Effector memory CD8-positive, alpha-beta T cell (primary cell): ENCODE measurements around the gene UBE2QL1.

Experiments used
- ATAC-seq: fragments of 150-1000 bp; cut with Tn5 transposase; replicated peaks from 2 replicates; pipeline ENCODE4 v1.10.0; 2021; ENCODE audit warnings: mild to moderate bottlenecking, moderate library complexity
- DNase-seq, 3 experiments: peaks; one replicate each; pipeline ENCODE4 v3.0.0; 2021
- H3K27ac Mint-ChIP-seq, 2 donors: one replicate each; pipeline ENCODE4 v1.8.0; 2022; ENCODE audit warnings: mild to moderate bottlenecking in 2 of 2, mixed read lengths in 2 of 2, moderate library complexity in 2 of 2
- H3K27me3 Mint-ChIP-seq, 2 donors: one replicate each; pipeline ENCODE4 v1.8.0; 2022; ENCODE audit warnings: mixed read lengths in 2 of 2
- H3K36me3 Mint-ChIP-seq: one replicate; pipeline ENCODE4 v1.8.0; 2022; ENCODE audit warnings: mild to moderate bottlenecking, moderate library complexity, mixed read lengths; ENCODE audit not compliant: insufficient read depth
- H3K4me1 Mint-ChIP-seq, 2 donors: one replicate each; pipeline ENCODE4 v1.8.0; 2022; ENCODE audit warnings: low read depth in 2 of 2, mixed read lengths in 2 of 2
- H3K4me3 Mint-ChIP-seq, 2 donors: one replicate each; pipeline ENCODE4 v1.8.0; 2022; ENCODE audit warnings: mild to moderate bottlenecking in 2 of 2, mixed read lengths in 2 of 2, moderate library complexity in 2 of 2
- H3K9me3 Mint-ChIP-seq, 2 donors: one replicate each; pipeline ENCODE4 v1.8.0; 2022; ENCODE audit warnings: mixed read lengths in 2 of 2

Gene UBE2QL1

DNA sequence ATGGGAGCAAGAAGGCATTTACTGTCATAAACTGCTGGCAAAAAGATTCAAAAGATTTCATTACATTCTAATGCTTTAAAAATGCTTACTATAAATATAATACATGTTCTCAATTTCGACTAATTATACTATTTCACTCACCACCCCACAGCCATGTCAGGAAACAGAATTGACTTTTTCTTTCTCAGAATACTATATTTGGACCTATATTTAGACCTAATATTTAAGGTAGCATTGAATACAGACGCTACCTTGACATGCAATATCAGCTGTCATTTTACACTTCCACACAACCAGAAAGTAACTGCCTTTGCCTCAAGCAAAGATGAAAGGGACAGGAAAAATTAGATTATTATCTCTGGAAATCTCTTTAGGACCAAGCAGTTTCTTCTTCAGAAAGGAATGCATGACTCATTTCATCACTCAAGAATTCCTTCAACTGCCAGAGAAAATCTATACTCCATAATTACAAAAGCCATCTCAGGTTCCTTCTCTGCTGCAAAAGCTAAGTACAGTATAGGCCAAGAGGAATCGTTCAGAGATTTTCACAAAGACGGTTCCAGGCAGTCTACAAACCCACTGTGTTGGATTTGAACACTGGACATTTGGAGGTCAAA lies 11.8 kb upstream of the UBE2QL1 start:
- no peak overlapping the region for H3K27ac Mint-ChIP-seq
- no peaks in the 10 kb centered on the region for H3K9me3 Mint-ChIP-seq
- ATAC-seq (no peak), DNase-seq (no peak)
- H3K27me3 Mint-ChIP-seq, result peaks cover 33 to 75% of the 10 kb centered on the region in 2 donors
- H3K4me3 Mint-ChIP-seq, result no peak overlapping the region
- no peaks in the 10 kb centered on the region for H3K4me1 Mint-ChIP-seq
- no peaks in the 10 kb centered on the region for H3K36me3 Mint-ChIP-seq

DNA sequence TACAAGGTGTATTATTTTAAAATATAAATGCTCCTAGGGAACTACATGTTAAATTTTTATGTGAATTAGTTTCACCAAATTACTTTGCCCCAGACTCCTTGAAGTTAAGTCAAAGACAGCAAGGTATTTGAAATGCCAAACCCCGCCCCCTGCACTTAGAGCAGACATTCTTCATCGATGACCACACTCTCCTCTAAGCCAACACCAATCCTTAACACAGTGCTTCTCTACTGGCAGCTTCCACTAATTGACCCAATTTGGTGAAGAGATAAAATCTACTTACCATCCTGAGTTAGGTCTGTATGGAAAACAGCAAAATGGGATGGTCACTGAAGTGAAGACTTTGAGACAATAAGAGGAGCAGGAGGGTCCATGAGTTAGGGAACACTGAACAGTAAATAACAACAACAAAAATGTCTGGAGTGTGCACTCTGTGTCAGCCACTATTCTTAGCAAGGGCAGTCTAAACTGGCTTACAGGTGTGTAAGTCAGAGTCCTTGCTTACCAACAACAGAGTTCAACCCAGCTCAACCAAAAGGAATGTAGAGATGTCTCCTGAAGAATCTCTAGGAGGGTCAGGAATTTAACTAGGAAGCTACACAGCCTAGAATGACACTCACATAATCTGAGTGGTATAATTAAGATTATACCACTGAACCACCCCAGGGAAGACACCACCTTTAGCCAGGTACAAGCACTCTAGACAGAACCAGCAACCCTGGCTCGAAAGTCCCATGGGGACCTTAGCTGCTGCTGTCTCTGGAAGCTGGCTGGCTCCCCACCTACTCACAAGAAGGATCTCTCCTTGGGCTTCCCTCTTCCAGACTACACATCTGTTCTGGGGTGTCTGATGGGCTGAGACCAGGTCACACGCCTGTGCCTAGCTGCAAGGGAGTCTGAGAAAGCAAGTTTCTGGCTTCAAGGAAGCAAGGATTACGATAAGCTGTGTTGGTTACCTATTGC lies 8.8 kb upstream of the UBE2QL1 start:
- Mint-ChIP-seq H3K36me3 (no peaks in the 10 kb centered on the region), H3K4me1 (no peaks in the 10 kb centered on the region), H3K4me3 (no peak overlapping the region), H3K27me3 (peaks cover 30 to 75% of the 10 kb centered on the region in 2 donors), H3K27ac (no peak overlapping the region), H3K9me3 (no peaks in the 10 kb centered on the region)
- DNase-seq (no peak), ATAC-seq (no peak)

GRCh38 chr5:6442333-6442732 lies 6.3 kb upstream of the UBE2QL1 start:
- no peak overlapping the region for H3K4me3 Mint-ChIP-seq
- no peak overlapping the region for H3K27ac Mint-ChIP-seq
- DNase-seq (no peak), ATAC-seq (no peak)
- no peaks in the 10 kb centered on the region for H3K9me3 Mint-ChIP-seq
- no peaks in the 10 kb centered on the region for H3K36me3 Mint-ChIP-seq
- H3K27me3 Mint-ChIP-seq, result peaks cover 24 to 65% of the 10 kb centered on the region in 2 donors
- no peaks in the 10 kb centered on the region for H3K4me1 Mint-ChIP-seq

DNA sequence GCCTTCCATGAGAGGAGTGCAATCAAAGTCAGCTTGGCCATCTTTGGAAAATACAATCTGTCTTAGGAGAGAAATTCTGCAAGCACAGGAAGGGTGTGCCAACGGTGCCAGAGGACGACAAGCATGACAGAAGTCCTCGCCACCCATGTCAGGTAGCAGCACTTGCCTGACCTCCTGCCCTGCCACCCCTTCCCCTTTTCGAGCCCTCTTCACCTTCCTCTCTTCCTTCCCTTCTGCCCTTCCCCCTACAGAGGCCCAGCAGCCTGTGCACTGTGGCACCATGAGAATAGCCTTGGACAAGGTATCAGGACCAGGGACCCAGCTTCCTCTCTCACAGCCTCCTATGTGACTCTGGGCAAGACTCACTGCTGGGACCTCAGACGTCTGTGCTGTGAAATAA lies 5.3 kb upstream of the UBE2QL1 start:
- Mint-ChIP-seq H3K27ac (no peak overlapping the region), H3K27me3 (peaks cover 24 to 58% of the 10 kb centered on the region in 2 donors), H3K4me1 (no peaks in the 10 kb centered on the region), H3K36me3 (no peaks in the 10 kb centered on the region), H3K9me3 (no peaks in the 10 kb centered on the region), H3K4me3 (no peak overlapping the region)
- no peak for DNase-seq
- no peak for ATAC-seq

- no peak overlapping the region for H3K27ac Mint-ChIP-seq
- H3K4me3 Mint-ChIP-seq, result no peak overlapping the region
- ATAC-seq (no peak), DNase-seq (no peak)
- H3K36me3 Mint-ChIP-seq, result no peaks in the 10 kb centered on the region
- H3K27me3 Mint-ChIP-seq, result peaks cover 39 to 59% of the 10 kb centered on the region in 2 donors
- no peaks in the 10 kb centered on the region for H3K9me3 Mint-ChIP-seq
- H3K4me1 Mint-ChIP-seq, result peaks cover 3 to 6% of the 10 kb centered on the region in 2 donors
These were observed 2.6 kb upstream of the UBE2QL1 start for GRCh38 chr5:6446042-6446441.

GRCh38 chr5:6446626-6447309 lies 1.9 kb upstream of the UBE2QL1 start:
- H3K9me3 Mint-ChIP-seq, result no peaks in the 10 kb centered on the region
- no peak overlapping the region for H3K4me3 Mint-ChIP-seq
- no peak overlapping the region for H3K27ac Mint-ChIP-seq
- DNase-seq, result no peak
- peaks cover 46 to 59% of the 10 kb centered on the region in 2 donors for H3K27me3 Mint-ChIP-seq
- no peaks in the 10 kb centered on the region for H3K36me3 Mint-ChIP-seq
- no peak for ATAC-seq
- H3K4me1 Mint-ChIP-seq, result peaks cover 3 to 6% of the 10 kb centered on the region in 2 donors

GRCh38 chr5:6447384-6448140 lies 1.1 kb upstream of the UBE2QL1 start:
- DNase-seq (no peak), ATAC-seq (no peak)
- Mint-ChIP-seq H3K27me3 (peaks cover 46 to 55% of the 10 kb centered on the region in 2 donors), H3K9me3 (no peaks in the 10 kb centered on the region), H3K4me3 (no peak overlapping the region), H3K36me3 (no peaks in the 10 kb centered on the region), H3K27ac (no peak overlapping the region), H3K4me1 (peaks cover 3 to 6% of the 10 kb centered on the region in 2 donors)

DNA sequence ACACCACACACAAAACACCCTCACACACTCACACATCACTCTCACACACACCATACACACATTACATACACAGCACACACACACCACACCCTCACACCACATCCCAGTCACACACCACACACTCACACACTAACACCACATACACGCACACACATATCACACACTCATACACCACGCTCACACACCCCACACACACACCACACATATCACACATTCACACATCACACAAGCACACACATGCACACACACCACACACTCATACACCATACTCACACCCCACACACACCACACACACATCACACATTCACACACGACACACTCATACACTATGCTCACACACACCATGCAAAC lies 543 bp upstream of the UBE2QL1 start:
- H3K4me3 Mint-ChIP-seq, result no peak overlapping the region
- H3K27ac Mint-ChIP-seq, result no peak overlapping the region
- H3K36me3 Mint-ChIP-seq, result no peaks in the 10 kb centered on the region
- peaks cover 3 to 6% of the 10 kb centered on the region in 2 donors for H3K4me1 Mint-ChIP-seq
- H3K9me3 Mint-ChIP-seq, result no peaks in the 10 kb centered on the region
- ATAC-seq (no peak), DNase-seq (no peak)
- peaks cover 41 to 49% of the 10 kb centered on the region in 2 donors for H3K27me3 Mint-ChIP-seq

DNA sequence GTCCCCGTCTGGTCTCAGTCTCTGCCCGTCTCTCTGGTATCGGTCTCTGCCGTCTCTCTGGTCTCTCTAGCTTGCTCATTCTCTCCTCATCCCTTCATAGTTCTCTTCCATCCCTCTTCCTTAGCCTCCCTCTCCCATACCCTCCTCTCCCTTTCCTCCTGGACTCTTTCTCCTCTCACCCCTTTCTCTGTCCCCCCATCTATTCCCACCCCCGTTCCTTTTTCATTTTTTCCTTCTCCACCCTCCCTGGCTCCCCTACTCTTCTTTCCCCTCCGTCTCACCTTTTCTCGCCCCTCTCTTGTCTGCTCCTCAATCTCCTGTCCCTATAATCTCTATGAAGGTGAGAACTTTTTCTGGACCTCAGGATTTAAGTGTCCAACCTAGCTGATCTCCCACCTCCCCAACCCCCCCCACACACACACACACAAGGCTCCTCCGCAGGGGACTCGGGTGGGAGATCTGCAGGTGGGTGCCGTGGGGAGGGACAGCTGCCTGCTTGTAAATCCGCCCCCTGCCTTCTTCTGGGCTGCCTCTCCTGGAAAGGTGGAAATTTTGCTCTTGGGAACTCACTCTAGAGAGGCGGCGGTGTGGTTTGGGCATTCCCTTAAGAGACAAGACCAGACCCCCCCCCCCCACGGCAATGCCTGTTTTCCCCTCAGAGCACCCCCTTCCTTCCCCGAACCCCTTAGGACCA lies 953 bp downstream of the UBE2QL1 start:
- Mint-ChIP-seq H3K27me3 (peaks cover 46% of the 10 kb centered on the region in 2 donors), H3K4me1 (peaks cover 3 to 6% of the 10 kb centered on the region in 2 donors), H3K36me3 (no peaks in the 10 kb centered on the region), H3K27ac (no peak overlapping the region), H3K9me3 (no peaks in the 10 kb centered on the region), H3K4me3 (peak overlapping the region; percentile 51 to 58)
- DNase-seq, result no peak
- ATAC-seq, result no peak

DNA sequence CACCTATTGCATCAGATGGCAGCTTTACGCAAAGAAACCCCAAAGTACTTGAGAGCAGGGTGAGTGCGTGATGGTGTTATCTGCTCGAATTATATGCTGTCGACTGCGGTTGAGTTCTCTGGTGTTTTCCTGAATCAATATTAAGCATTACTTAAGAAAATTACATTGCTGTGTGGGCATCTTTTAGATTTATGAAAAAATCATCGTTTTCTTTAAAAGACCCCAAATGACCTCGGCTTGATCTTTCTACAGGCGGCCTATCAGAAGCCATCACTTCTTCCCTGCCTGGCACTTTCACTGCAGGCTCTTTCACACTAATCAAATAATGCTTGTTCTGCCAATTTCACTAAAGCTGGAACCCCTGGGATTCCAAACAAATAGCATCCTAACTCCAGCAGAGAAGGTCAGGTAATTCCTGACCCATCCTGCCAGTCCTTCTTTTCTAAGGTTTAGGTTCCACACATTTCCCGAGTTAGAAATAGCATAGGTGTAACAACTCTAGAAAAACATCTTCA lies 1.7 kb downstream of the UBE2QL1 start:
- Mint-ChIP-seq H3K9me3 (no peaks in the 10 kb centered on the region), H3K27me3 (peaks cover 50 to 53% of the 10 kb centered on the region in 2 donors), H3K27ac (no peak overlapping the region), H3K36me3 (no peaks in the 10 kb centered on the region), H3K4me3 (peak overlapping the region; percentile 51 to 58), H3K4me1 (peaks cover 3 to 6% of the 10 kb centered on the region in 2 donors)
- DNase-seq (no peak), ATAC-seq (no peak)

DNA sequence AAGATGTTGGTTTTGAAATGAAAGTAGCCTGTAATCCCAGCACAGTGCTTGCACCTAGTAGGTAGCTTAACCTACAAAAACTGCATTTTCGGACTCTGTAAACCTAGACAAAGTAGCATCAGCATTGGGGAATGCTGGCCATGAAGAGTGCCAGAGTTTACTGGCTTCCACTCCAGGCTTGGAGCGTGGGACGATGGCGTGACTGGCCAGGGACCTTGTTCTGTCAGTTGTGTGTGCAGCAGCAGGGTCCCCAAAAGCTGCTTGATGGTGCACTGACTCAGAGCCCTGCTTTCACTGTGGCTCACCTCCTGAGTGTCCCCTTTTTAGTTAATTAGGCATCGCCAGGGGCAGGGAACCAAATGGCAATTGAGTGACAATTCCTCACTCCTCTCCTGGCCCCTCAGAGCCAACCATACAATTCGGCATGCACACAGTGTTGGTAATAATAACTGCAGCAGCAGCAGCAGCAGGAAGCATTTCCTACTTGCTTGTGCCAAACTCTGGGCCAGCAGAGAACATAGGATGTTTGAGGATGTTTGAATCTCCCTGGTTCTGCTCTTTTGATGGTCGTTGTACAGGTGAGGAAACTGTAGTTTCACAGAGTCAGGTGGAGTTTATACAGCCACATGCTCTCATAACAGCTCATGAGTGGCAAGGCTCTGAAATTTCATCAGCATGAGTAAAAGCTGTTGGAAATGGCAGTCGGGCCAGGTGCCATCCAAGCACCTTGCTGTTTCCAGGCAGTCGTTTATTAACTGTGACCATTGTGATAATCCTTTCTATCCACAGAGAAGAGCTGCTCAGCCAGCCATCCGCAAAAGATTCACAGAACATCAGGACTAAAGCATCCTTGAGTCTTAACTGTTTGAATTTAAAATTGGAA lies 4.2 kb downstream of the UBE2QL1 start:
- ATAC-seq (no peak), DNase-seq (no peak)
- H3K27me3 Mint-ChIP-seq, result peaks cover 62 to 75% of the 10 kb centered on the region in 2 donors
- H3K27ac Mint-ChIP-seq, result no peak overlapping the region
- H3K4me3 Mint-ChIP-seq, result no peak overlapping the region
- H3K4me1 Mint-ChIP-seq, result peaks cover 3 to 6% of the 10 kb centered on the region in 2 donors
- H3K9me3 Mint-ChIP-seq, result no peaks in the 10 kb centered on the region
- H3K36me3 Mint-ChIP-seq, result peaks cover 2% of the 10 kb centered on the region
